Measurements from ENCODE around the gene TET1. TPM values are rescaled to one million over a fixed set of nuclear protein-coding genes. Genes with fewer than 3 reads are reported as not detected.
"Not testable (repeated sequence)": the region's sequence is repeated elsewhere in the genome, so short reads cannot be mapped to it uniquely, and the experiment has no call there.

Gene TET1
- total RNA-seq, 2 experiments from 2014 or later: 1.5 TPM

DNA sequence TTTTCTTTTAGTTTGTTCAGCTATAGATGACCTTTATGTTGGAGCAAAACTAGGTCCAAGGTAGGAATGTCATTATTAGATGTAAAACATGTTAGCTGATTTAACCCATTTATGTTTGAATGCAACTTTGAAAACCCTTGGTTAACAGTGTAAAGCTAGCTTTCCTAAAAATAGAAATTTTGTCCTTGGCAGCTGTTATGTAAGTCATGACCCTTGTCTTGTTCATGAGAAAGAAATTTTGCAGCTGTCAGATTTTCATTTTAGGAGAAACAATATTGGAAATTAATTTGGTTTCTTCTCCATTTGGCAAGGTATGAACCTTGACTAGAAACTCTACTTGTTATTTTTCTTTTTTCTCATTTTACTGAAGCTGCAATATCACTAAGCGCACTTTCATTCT lies 137.0 kb downstream of the TET1 start:
- Histone ChIP-seq H3K4me3 (ENCODE audit: low read length) (no peak overlapping the region), H3K36me3 (ENCODE audit: insufficient read depth, low read length) (no peaks in the 10 kb centered on the region), H3K4me1 (ENCODE audit: insufficient read depth, low read length) (no peaks in the 10 kb centered on the region), H3K27ac (ENCODE audit: low read depth in 1 of 2, low read length in 2 of 2) (no peak overlapping the region), H3K9me3 (ENCODE audit: control insufficient read depth in 1 of 2, insufficient read depth in 1 of 2, low read length in 2 of 2) (no peaks in the 10 kb centered on the region), H3K27me3 (ENCODE audit: control insufficient read depth in 1 of 2, insufficient read depth in 2 of 2, low read length in 2 of 2) (no peaks in the 10 kb centered on the region)
- no peak for TF ChIP-seq CTCF (IDR thresholded peaks at IDR 0.05)
- no peaks in the 10 kb centered on the region for H3K9me3 Mint-ChIP-seq
- CTCF ChIA-PET: no interaction called here
- no peaks in the 10 kb centered on the region for H3K4me1 Mint-ChIP-seq (ENCODE audit: low read depth)
- DNase-seq: no peak
- ATAC-seq (ENCODE audit: poor library complexity): no peak
- H3K27me3 Mint-ChIP-seq: no peaks in the 10 kb centered on the region
- POLR2A ChIA-PET: interaction anchor here (1.6 kb wide), 1 partner anchor 24 kb away, joined by 4 read pairs; the partner anchor contains the start of gene CCAR1
- no peak overlapping the region for H3K4me3 Mint-ChIP-seq
- H3K27ac Mint-ChIP-seq: no peak overlapping the region
- intact Hi-C loops (cut with DNase I, micrococcal nuclease): no loop called here
- no peaks in the 10 kb centered on the region for H3K36me3 Mint-ChIP-seq (ENCODE audit: low read depth)

DNA sequence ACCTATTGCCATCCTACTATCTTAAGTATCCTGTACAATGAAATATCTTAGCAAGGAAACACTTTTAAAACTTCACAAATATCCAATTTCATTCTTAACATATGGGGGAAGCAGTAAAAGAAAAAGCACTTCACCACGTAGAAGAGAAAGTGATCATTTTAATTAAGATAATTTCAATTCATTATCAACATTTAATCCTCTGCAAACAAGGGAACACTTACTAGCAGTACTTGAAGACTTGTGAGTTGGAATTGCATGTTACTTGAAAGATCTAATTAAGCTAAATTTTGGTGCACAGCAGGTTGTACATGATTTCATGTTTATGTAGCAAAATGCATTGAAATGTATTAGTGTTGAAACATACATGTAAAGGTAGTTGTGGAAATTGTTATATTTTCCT lies 140.1 kb downstream of the TET1 start:
- H3K27me3 ChIP-seq (ENCODE audit: control insufficient read depth in 1 of 2, insufficient read depth in 2 of 2, low read length in 2 of 2): no peaks in the 10 kb centered on the region
- ATAC-seq (ENCODE audit: poor library complexity): no peak
- TF ChIP-seq CTCF (IDR thresholded peaks at IDR 0.05): no peak
- H3K27ac ChIP-seq (ENCODE audit: low read depth in 1 of 2, low read length in 2 of 2): no peak overlapping the region
- no peaks in the 10 kb centered on the region for H3K36me3 Mint-ChIP-seq (ENCODE audit: low read depth)
- H3K36me3 ChIP-seq (ENCODE audit: insufficient read depth, low read length): no peaks in the 10 kb centered on the region
- no peaks in the 10 kb centered on the region for H3K9me3 Mint-ChIP-seq
- intact Hi-C loops (cut with DNase I, micrococcal nuclease): no loop called here
- H3K4me3 ChIP-seq (ENCODE audit: low read length): no peak overlapping the region
- DNase-seq: no peak
- H3K27me3 Mint-ChIP-seq: no peaks in the 10 kb centered on the region
- H3K9me3 ChIP-seq (ENCODE audit: control insufficient read depth in 1 of 2, insufficient read depth in 1 of 2, low read length in 2 of 2): no peaks in the 10 kb centered on the region
- POLR2A ChIA-PET: interaction anchor here (0.8 kb wide), 1 partner anchor 856 kb away, joined by 4 read pairs; no protein-coding TSS in a partner anchor
- CTCF ChIA-PET: no interaction called here
- no peaks in the 10 kb centered on the region for H3K4me1 Mint-ChIP-seq (ENCODE audit: low read depth)
- no peak overlapping the region for H3K27ac Mint-ChIP-seq
- H3K4me1 ChIP-seq (ENCODE audit: insufficient read depth, low read length): no peaks in the 10 kb centered on the region
- H3K4me3 Mint-ChIP-seq: no peak overlapping the region

GRCh38 chr10:68705548-68705947 lies 145.4 kb downstream of the TET1 start:
- ChIA-PET POLR2A (no interaction called here), CTCF (no interaction called here)
- H3K36me3 ChIP-seq (ENCODE audit: insufficient read depth, low read length): no peaks in the 10 kb centered on the region
- H3K9me3 ChIP-seq (ENCODE audit: control insufficient read depth in 1 of 2, insufficient read depth in 1 of 2, low read length in 2 of 2): no peaks in the 10 kb centered on the region
- ATAC-seq (ENCODE audit: poor library complexity) (no peak), DNase-seq (no peak)
- Mint-ChIP-seq H3K27ac (no peak overlapping the region), H3K9me3 (no peaks in the 10 kb centered on the region), H3K4me1 (ENCODE audit: low read depth) (no peaks in the 10 kb centered on the region), H3K36me3 (ENCODE audit: low read depth) (no peaks in the 10 kb centered on the region), H3K4me3 (no peak overlapping the region), H3K27me3 (no peaks in the 10 kb centered on the region)
- intact Hi-C loops (cut with DNase I, micrococcal nuclease): no loop called here
- H3K4me3 ChIP-seq (ENCODE audit: low read length): no peak overlapping the region
- no peak for TF ChIP-seq CTCF (IDR thresholded peaks at IDR 0.05)
- H3K27ac ChIP-seq (ENCODE audit: low read depth in 1 of 2, low read length in 2 of 2): no peak overlapping the region
- no peaks in the 10 kb centered on the region for H3K4me1 ChIP-seq (ENCODE audit: insufficient read depth, low read length)
- H3K27me3 ChIP-seq (ENCODE audit: control insufficient read depth in 1 of 2, insufficient read depth in 2 of 2, low read length in 2 of 2): no peaks in the 10 kb centered on the region

DNA sequence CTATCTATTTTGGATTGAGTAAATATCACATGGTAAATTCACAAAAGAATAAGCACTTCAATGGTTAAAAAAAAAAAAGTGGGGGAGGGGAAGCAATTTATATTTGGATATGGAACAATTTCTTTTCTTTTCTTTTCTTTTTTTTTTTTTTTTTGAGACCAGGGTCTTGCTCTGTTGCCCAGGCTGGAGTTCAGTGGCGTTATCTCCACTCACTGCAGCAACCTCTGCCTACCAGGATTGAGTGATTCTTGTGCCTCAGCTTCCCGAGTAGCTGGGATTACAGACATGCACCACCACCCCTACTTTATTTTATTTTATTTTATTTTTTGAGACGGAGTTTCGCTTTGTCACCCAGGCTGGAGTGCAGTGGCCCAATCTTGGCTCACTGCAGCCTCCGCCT lies 148.8 kb downstream of the TET1 start:
- intact Hi-C loops (cut with DNase I, micrococcal nuclease); H3K27me3 Mint-ChIP-seq; CTCF ChIA-PET; H3K4me3 ChIP-seq (ENCODE audit: low read length); H3K27ac Mint-ChIP-seq; POLR2A ChIA-PET; H3K9me3 Mint-ChIP-seq; DNase-seq; H3K27me3 ChIP-seq (ENCODE audit: control insufficient read depth in 1 of 2, insufficient read depth in 2 of 2, low read length in 2 of 2); H3K4me1 ChIP-seq (ENCODE audit: insufficient read depth, low read length); H3K9me3 ChIP-seq (ENCODE audit: control insufficient read depth in 1 of 2, insufficient read depth in 1 of 2, low read length in 2 of 2); H3K4me3 Mint-ChIP-seq; H3K4me1 Mint-ChIP-seq (ENCODE audit: low read depth); H3K27ac ChIP-seq (ENCODE audit: low read depth in 1 of 2, low read length in 2 of 2); ATAC-seq (ENCODE audit: poor library complexity); H3K36me3 ChIP-seq (ENCODE audit: insufficient read depth, low read length); H3K36me3 Mint-ChIP-seq (ENCODE audit: low read depth): not testable (repeated sequence)

- H3K27me3 Mint-ChIP-seq; H3K4me3 Mint-ChIP-seq; H3K4me1 ChIP-seq (ENCODE audit: insufficient read depth, low read length); H3K36me3 Mint-ChIP-seq (ENCODE audit: low read depth); H3K9me3 ChIP-seq (ENCODE audit: control insufficient read depth in 1 of 2, insufficient read depth in 1 of 2, low read length in 2 of 2); H3K27ac ChIP-seq (ENCODE audit: low read depth in 1 of 2, low read length in 2 of 2); H3K27me3 ChIP-seq (ENCODE audit: control insufficient read depth in 1 of 2, insufficient read depth in 2 of 2, low read length in 2 of 2); H3K4me3 ChIP-seq (ENCODE audit: low read length); H3K9me3 Mint-ChIP-seq; H3K4me1 Mint-ChIP-seq (ENCODE audit: low read depth); ATAC-seq (ENCODE audit: poor library complexity); H3K36me3 ChIP-seq (ENCODE audit: insufficient read depth, low read length); intact Hi-C loops (cut with DNase I, micrococcal nuclease); CTCF ChIA-PET; H3K27ac Mint-ChIP-seq; DNase-seq: not testable (repeated sequence)
- POLR2A ChIA-PET: interaction anchor here (1.4 kb wide), 1 partner anchor 8 kb away, joined by 3 read pairs; the partner anchor contains the start of gene CCAR1
Observed at GRCh38 chr10:68713065-68713464, 152.9 kb downstream of the TET1 start.
